ENCODE results near the gene CEP85.
A peak's percentile ranks its signal among the peaks of the same experiment; 100 is the strongest.

The CEP85 gene

DNA sequence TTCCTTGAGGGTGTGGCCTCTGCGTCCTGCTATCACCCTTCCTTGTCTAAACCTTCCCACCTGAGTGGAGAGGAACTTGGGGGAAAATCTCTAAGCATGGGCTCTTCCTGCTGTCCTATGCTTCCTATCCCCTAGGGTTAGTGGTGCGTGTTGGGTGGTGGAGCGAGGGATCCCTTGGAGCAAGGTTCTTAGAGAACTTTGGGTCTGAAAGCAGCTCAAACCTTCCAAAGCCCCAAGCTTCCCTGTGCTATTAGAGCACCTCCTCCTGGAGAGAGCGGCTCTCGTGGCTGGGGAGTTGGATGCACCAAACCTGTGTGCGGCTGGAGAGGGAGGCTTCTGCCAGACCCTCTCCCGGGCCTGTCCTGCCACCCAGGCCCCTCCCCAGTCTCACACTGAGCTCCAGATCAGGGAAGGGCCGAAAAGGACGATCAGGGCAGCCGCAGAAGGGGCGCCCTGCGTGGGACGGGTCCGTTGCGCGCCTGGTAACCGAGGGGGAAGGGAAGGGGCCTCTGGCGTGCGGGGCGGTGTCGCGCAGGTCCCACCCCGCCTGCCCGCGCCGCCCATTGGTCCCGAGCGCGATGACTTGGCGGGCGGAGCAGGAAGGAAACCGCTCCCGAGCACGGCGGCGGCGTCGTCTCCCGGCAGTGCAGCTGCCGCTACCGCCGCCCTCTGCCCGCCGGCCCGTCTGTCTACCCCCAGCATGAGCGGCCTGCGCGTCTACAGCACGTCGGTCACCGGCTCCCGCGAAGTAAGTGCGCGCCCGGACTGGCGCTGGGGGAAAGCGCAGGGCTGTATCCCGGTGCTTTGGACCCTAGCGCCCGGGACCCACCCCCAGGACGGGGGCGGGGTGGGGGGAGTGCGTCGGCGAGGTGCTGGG is 45.7 kb downstream of the CEP85 start, which contains the start of gene SH3BGRL3:
Gene SH3BGRL3, plus strand, starts transcription at position 631 of the 877 bp plus-strand sequence. Its CDS starts 70 bp downstream, at position 701.
- in situ Hi-C loops (cut with HindIII; ENCODE audit: low sequenced_read_pairs): no loop called here
- H3K4me3 ChIP-seq (ENCODE audit: low read depth, low read length): peak within 1 kb of the TSS; percentile 86
- peak; percentile 86 for DNase-seq (ENCODE audit: low read depth, low spot score)
- peak; percentile 63 for TF ChIP-seq CTCF (IDR thresholded peaks at IDR 0.05; ENCODE audit: low read depth, low read length)

GRCh38 chr1:26280333-26281042 is 46.5 kb downstream of the CEP85 start:
- peak overlapping the region; percentile 86 for H3K4me3 ChIP-seq (ENCODE audit: low read depth, low read length)
- in situ Hi-C loops (cut with HindIII; ENCODE audit: low sequenced_read_pairs): no loop called here
- no peak for TF ChIP-seq CTCF (IDR thresholded peaks at IDR 0.05; ENCODE audit: low read depth, low read length)
- DNase-seq (ENCODE audit: low read depth, low spot score): no peak

- peak overlapping the region; percentile 86 for H3K4me3 ChIP-seq (ENCODE audit: low read depth, low read length)
- in situ Hi-C loops (cut with HindIII; ENCODE audit: low sequenced_read_pairs): no loop called here
- no peak for TF ChIP-seq CTCF (IDR thresholded peaks at IDR 0.05; ENCODE audit: low read depth, low read length)
- no peak for DNase-seq (ENCODE audit: low read depth, low spot score)
These were observed 47.3 kb downstream of the CEP85 start for GRCh38 chr1:26281091-26281958.

GRCh38 chr1:26281971-26282370 is 48.0 kb downstream of the CEP85 start:
- DNase-seq (ENCODE audit: low read depth, low spot score): peak; percentile 45
- peak overlapping the region; percentile 86 for H3K4me3 ChIP-seq (ENCODE audit: low read depth, low read length)

DNA sequence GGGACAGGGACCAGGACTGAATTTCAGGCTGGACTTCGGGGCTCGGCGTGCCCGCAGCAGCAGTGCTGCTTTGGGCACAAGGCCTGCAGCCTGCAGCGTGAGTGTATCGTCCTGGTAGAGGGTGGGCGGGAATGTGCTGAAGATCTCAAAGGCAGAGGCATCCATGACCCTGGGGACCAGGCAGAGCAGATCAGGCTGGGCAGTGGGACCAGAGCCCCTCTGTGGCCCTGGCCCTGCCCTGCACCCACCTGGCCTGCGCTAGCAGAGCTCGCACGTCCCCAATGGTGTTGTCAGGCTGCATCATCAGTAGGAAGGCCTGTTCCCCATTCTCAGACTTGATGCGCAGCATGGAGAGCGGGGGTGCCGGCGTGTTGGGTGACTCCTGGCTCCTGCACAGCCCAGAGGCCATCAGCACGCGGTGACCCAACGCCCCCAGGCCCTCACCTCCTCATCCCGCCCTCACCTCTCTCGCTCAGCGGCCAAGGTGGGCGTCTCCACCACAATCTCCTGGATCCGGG is 48.5 kb downstream of the CEP85 start:
- in situ Hi-C loops (cut with HindIII; ENCODE audit: low sequenced_read_pairs): no loop called here
- H3K4me3 ChIP-seq (ENCODE audit: low read depth, low read length): no peak overlapping the region
- TF ChIP-seq CTCF (IDR thresholded peaks at IDR 0.05; ENCODE audit: low read depth, low read length): no peak
- no peak for DNase-seq (ENCODE audit: low read depth, low spot score)

More at GRCh38 chr1:26281971-26282370, 48.0 kb downstream of the CEP85 start:
- in situ Hi-C loops (cut with HindIII; ENCODE audit: low sequenced_read_pairs): no loop called here
- no peak for TF ChIP-seq CTCF (IDR thresholded peaks at IDR 0.05; ENCODE audit: low read depth, low read length)
